WERI-Rb-1 (cell line): ENCODE results near the gene PDCD1.
A peak's percentile ranks its signal among the peaks of the same experiment; 100 is the strongest.

Source experiments
- DNase-seq: peaks from one replicate; pipeline ENCODE4 v3.0.0-alpha.2; 2020
- H3K27ac ChIP-seq: fragments of 250-450 bp; sonication (Bioruptor Pico); 2 replicates; pipeline ENCODE4 v1.5.1; 2020; ENCODE audit warnings: mild to moderate bottlenecking, moderate library complexity
- H3K27me3 ChIP-seq: fragments of 250-450 bp; sonication (Bioruptor Pico); 2 replicates; pipeline ENCODE4 v1.5.1; 2021; ENCODE audit warnings: mild to moderate bottlenecking, low read depth, moderate library complexity; ENCODE audit not compliant: insufficient read depth, severe bottlenecking
- H3K36me3 ChIP-seq: fragments of 250-450 bp; sonication (Bioruptor Pico); 2 replicates; pipeline ENCODE4 v1.5.1; 2020; ENCODE audit warnings: mild to moderate bottlenecking, moderate library complexity
- H3K4me3 ChIP-seq: 2 replicates; pipeline ENCODE4 v1.5.1; 2011; ENCODE audit warnings: low read depth, mild to moderate bottlenecking, control low read depth, low read length
- H3K9me3 ChIP-seq: fragments of 250-450 bp; sonication (Bioruptor Pico); 2 replicates; pipeline ENCODE4 v1.5.1; 2021; ENCODE audit warnings: mild to moderate bottlenecking, moderate library complexity; ENCODE audit not compliant: severe bottlenecking
- CTCF ChIP-seq: IDR thresholded peaks from 2 replicates; pipeline ENCODE4 v1.5.1; 2011; ENCODE audit warnings: low read depth, mild to moderate bottlenecking, control low read depth, inconsistent platforms, low read length

Gene PDCD1

DNA sequence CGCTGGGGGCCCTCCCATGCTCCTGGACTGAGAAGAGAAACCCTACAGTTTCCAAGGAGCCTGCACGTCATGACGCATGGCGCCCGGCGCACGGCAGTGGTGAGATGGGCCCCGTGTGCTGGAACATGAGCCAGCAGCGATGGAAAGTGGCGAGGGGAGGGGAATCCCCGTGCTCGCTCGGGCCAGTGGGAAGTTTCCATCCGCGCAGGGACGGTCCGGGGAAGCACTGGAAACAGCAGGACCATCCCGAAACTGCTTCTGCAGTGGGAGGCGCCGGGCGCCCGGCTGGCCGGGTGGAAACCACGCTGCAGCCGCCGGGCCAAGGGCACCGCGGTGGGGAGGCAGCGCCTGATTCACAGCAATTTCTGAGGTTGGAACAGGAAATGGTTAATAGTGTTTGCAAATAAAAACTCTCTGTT lies 4.9 kb upstream of the PDCD1 start:
- no peak for DNase-seq
- Histone ChIP-seq H3K27me3 (no peaks in the 10 kb centered on the region), H3K9me3 (no peaks in the 10 kb centered on the region), H3K4me3 (no peak overlapping the region), H3K27ac (no peak overlapping the region), H3K36me3 (no peaks in the 10 kb centered on the region)
- TF ChIP-seq CTCF, result no peak

GRCh38 chr2:241862775-241863535 lies 4.3 kb upstream of the PDCD1 start:
- Histone ChIP-seq H3K9me3 (no peaks in the 10 kb centered on the region), H3K4me3 (no peak overlapping the region), H3K27me3 (no peaks in the 10 kb centered on the region), H3K27ac (no peak overlapping the region), H3K36me3 (no peaks in the 10 kb centered on the region)
- no peak for DNase-seq
- no peak for TF ChIP-seq CTCF

DNA sequence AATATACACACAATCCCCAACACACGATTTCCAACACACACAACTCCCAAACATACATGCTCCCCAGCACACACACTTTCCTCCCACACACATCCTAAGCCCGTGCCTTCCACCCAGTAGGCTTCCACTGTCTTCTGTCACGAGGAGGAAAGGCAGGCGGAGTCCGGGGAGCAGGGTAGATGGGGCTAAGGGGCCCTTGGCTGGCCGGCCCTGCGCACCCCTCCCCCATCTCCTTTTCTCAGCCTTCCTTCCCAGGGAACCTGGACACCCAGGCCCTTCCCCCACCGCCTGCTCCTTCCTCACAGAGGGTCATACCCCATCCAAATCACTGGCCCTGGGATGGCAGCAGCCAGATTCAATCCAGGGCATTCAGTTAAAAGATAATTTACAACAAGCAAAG lies 3.4 kb upstream of the PDCD1 start:
- Histone ChIP-seq H3K36me3 (no peaks in the 10 kb centered on the region), H3K27me3 (no peaks in the 10 kb centered on the region), H3K4me3 (no peak overlapping the region), H3K9me3 (no peaks in the 10 kb centered on the region), H3K27ac (no peak overlapping the region)
- DNase-seq, result no peak
- no peak for TF ChIP-seq CTCF

GRCh38 chr2:241861264-241861663 lies 2.6 kb upstream of the PDCD1 start:
- Histone ChIP-seq H3K27ac (no peak overlapping the region), H3K4me3 (no peak overlapping the region), H3K9me3 (no peaks in the 10 kb centered on the region), H3K27me3 (no peaks in the 10 kb centered on the region), H3K36me3 (no peaks in the 10 kb centered on the region)
- no peak for DNase-seq
- no peak for TF ChIP-seq CTCF

- Histone ChIP-seq H3K36me3 (no peaks in the 10 kb centered on the region), H3K4me3 (no peak overlapping the region), H3K9me3 (no peaks in the 10 kb centered on the region), H3K27ac (peak overlapping the region; percentile 61), H3K27me3 (no peaks in the 10 kb centered on the region)
- TF ChIP-seq CTCF, result peak; percentile 55
- peak; percentile 65 for DNase-seq
Measured at GRCh38 chr2:241860184-241861078, 1.7 kb upstream of the PDCD1 start.
